Activated naive CD8-positive, alpha-beta T cell treated with anti-CD3 and anti-CD28 coated beads, Interleukin-2, amount 50 U/mL, for 24 hours (primary cell): Measurements from ENCODE around the gene KRTAP5-10.
"Not testable (repeated sequence)": the region's sequence is repeated elsewhere in the genome, so short reads cannot be mapped to it uniquely, and the experiment has no call there.

Experiments
- ATAC-seq: fragments of 150-1000 bp; cut with Tn5 transposase; one replicate; pipeline ENCODE4 v1.10.0; 2021
- DNase-seq: peaks from one replicate; pipeline ENCODE4 v3.0.0; 2021
- H3K27ac Mint-ChIP-seq: one replicate; pipeline ENCODE4 v1.8.0; 2021; ENCODE audit warnings: mild to moderate bottlenecking, mixed read lengths
- H3K27me3 Mint-ChIP-seq: one replicate; pipeline ENCODE4 v1.8.0; 2021; ENCODE audit warnings: mixed read lengths
- H3K36me3 Mint-ChIP-seq: one replicate; pipeline ENCODE4 v1.8.0; 2021; ENCODE audit warnings: low read depth, mixed read lengths
- H3K4me1 Mint-ChIP-seq: one replicate; pipeline ENCODE4 v1.8.0; 2021; ENCODE audit warnings: mixed read lengths
- H3K4me3 Mint-ChIP-seq: one replicate; pipeline ENCODE4 v1.8.0; 2021; ENCODE audit warnings: mild to moderate bottlenecking, moderate library complexity, mixed read lengths
- H3K9me3 Mint-ChIP-seq: one replicate; pipeline ENCODE4 v1.8.0; 2021; ENCODE audit warnings: mixed read lengths

KRTAP5-10 gene

DNA sequence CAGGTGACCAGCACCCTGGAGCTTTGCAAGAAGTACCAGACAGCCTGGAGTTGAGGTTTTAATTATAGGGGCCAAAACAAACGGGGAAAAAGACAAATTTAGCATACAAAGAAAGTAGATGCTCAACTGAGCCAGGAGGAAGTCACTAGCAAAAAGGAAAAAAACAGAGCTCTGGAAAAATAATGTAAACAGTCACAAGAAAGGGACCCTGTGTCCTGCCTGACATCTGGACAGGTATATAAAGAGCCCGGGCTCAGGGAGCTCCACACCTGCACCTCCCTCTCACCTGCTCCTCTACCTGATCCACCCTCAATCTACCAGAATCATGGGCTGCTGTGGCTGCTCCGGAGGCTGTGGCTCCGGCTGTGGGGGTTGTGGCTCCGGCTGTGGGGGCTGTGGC is at the start of gene KRTAP5-10:
KRTAP5-10 (plus strand) TSS at position 301 of the 400 bp plus-strand sequence; CDS start at position 326, 25 bp downstream.
- H3K4me1 Mint-ChIP-seq, result no peaks in the 10 kb centered on the region
- peaks cover 48% of the 10 kb centered on the region for H3K27me3 Mint-ChIP-seq
- no peaks in the 10 kb centered on the region for H3K9me3 Mint-ChIP-seq
- H3K27ac Mint-ChIP-seq, result no peak within 1 kb of the TSS
- no peaks in the 10 kb centered on the region for H3K36me3 Mint-ChIP-seq
- ATAC-seq (no peak), DNase-seq (no peak)
- no peak within 1 kb of the TSS for H3K4me3 Mint-ChIP-seq

GRCh38 chr11:71518506-71519471 is 46.6 kb upstream of the KRTAP5-10 start:
- DNase-seq (no peak), ATAC-seq (no peak)
- H3K36me3 Mint-ChIP-seq, result no peaks in the 10 kb centered on the region
- no peak overlapping the region for H3K4me3 Mint-ChIP-seq
- H3K27me3 Mint-ChIP-seq, result no peaks in the 10 kb centered on the region
- H3K9me3 Mint-ChIP-seq, result no peaks in the 10 kb centered on the region
- no peak overlapping the region for H3K27ac Mint-ChIP-seq
- no peaks in the 10 kb centered on the region for H3K4me1 Mint-ChIP-seq

DNA sequence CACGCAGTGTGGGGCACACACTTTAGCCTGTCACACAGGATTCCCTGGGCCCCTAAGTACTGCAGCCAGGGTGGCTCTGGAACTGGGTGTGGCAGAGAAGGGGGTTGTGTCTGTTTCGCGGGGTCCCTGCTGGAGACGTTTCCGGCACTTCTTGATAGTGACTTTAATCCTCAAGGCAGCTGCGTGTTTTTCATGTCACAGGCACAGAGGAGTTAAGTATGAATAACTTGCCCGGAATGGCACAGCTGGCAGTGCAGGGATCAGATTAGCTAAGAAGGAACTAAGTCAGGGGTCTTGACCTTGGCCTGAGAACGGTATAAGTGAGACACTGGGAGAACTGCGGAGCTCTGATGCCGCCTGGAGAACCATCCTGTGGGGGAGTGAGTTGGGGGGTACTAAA is 45.8 kb upstream of the KRTAP5-10 start:
- ATAC-seq, result no peak

GRCh38 chr11:71525188-71525937 is 40.0 kb upstream of the KRTAP5-10 start:
- ATAC-seq, result no peak
- H3K9me3 Mint-ChIP-seq, result no peaks in the 10 kb centered on the region
- no peaks in the 10 kb centered on the region for H3K36me3 Mint-ChIP-seq
- H3K4me1 Mint-ChIP-seq, result no peaks in the 10 kb centered on the region
- peaks cover 10% of the 10 kb centered on the region for H3K27me3 Mint-ChIP-seq
- no peak overlapping the region for H3K4me3 Mint-ChIP-seq
- H3K27ac Mint-ChIP-seq, result no peak overlapping the region
- no peak for DNase-seq

More for the DNA sequence above, 45.8 kb upstream of the KRTAP5-10 start:
- H3K4me1 Mint-ChIP-seq, result no peaks in the 10 kb centered on the region
- H3K4me3 Mint-ChIP-seq, result no peak overlapping the region
- no peak for DNase-seq
- H3K27ac Mint-ChIP-seq, result no peak overlapping the region
- H3K9me3 Mint-ChIP-seq, result no peaks in the 10 kb centered on the region
- no peaks in the 10 kb centered on the region for H3K36me3 Mint-ChIP-seq
- no peaks in the 10 kb centered on the region for H3K27me3 Mint-ChIP-seq

DNA sequence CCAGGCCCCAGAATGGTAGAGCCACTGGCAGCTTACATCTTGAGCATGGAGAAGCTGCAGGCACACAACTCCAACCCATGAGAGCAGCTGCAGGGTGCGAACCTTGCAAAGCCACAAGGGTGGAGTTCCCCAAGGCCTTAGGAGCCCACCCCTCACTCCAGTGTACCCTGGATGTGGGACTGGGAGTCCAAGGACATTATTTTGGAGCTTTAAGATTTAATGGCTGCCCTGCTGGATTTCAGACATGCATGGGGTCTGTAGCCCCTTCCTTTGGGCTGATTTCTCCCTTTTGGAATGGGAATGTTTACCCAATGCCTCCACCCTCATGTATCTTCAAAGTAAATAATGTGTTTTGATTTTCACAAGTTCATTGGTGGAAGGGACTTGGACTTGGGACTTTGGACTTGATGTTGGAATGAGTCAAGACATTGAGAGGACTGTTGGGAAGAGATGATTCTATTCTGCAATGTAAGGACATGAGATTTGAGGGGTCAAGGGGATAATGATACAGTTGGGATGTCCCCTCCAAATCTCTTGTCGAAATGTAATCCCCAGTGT is 39.3 kb upstream of the KRTAP5-10 start:
- DNase-seq (no peak), ATAC-seq (no peak)

DNA sequence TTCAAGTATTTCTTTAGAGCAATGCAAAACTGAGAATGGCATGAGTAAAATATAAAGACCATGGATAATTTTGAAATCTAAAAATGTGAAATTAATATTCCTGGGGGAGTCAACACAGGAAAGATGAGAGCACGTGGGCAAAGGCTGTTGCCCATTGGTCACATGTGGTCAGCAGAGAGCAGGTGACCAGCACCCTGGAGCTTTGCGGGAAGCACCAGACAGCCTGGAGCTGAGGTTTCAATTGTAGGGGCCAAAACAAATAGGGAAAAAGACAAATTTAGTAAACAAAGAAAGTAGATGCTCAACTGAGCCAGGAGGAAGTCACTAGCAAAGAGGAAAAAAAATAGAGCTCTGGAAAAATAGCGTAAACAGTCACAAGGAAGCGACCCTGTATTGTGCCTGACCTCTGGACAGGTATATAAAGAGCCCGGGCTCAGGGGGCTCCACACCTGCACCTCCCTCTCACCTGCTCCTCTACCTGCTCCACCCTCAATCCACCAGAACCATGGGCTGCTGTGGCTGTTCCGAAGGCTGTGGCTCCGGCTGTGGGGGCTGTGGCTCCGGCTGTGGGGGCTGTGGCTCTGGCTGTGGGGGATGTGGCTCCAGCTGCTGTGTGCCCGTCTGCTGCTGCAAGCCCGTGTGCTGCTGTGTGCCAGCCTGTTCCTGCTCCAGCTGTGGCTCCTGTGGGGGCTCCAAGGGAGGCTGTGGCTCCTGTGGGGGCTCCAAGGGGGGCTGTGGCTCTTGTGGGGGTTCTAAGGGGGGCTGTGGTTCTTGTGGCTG is 38.4 kb upstream of the KRTAP5-10 start, which contains the start of gene KRTAP5-7:
KRTAP5-7 (plus strand) TSS at position 472 of the 780 bp plus-strand sequence; CDS start at position 506, 34 bp downstream.
- not testable (repeated sequence) for H3K9me3 Mint-ChIP-seq, H3K27ac Mint-ChIP-seq, H3K27me3 Mint-ChIP-seq, H3K4me3 Mint-ChIP-seq, H3K4me1 Mint-ChIP-seq, ATAC-seq, H3K36me3 Mint-ChIP-seq, DNase-seq

More for the DNA sequence above, 39.3 kb upstream of the KRTAP5-10 start:
- Mint-ChIP-seq H3K4me1 (no peaks in the 10 kb centered on the region), H3K27me3 (peaks cover 10% of the 10 kb centered on the region), H3K27ac (no peak overlapping the region), H3K4me3 (no peak overlapping the region), H3K9me3 (no peaks in the 10 kb centered on the region), H3K36me3 (no peaks in the 10 kb centered on the region)

GRCh38 chr11:71527576-71528210 is 37.7 kb upstream of the KRTAP5-10 start:
- Mint-ChIP-seq H3K36me3 (no peaks in the 10 kb centered on the region), H3K9me3 (no peaks in the 10 kb centered on the region), H3K4me3 (no peak overlapping the region), H3K27me3 (peaks cover 10% of the 10 kb centered on the region), H3K27ac (no peak overlapping the region), H3K4me1 (no peaks in the 10 kb centered on the region)
- DNase-seq (no peak), ATAC-seq (no peak)

DNA sequence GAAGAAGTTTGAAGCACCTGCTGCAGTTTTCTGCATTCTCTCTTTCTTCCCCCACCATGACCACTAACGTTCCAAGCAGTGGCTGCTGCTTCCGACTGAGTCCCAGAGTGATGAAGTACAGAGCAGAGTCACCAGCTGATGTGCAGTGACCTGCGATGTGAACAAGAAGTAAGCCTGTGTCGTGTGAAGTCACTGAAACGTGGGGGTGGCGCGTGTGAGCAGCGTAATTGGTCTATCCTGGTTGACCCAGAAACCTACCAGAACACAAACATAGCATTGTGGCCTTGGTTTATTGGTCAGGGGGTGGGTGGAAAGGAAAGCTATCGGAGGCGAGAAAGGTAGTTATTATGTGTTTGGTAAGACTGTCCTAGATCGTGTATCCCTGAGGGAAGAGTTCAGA is 34.8 kb upstream of the KRTAP5-10 start:
- Mint-ChIP-seq H3K4me1 (no peaks in the 10 kb centered on the region), H3K27me3 (peaks cover 10% of the 10 kb centered on the region), H3K9me3 (no peaks in the 10 kb centered on the region), H3K36me3 (no peaks in the 10 kb centered on the region), H3K27ac (no peak overlapping the region), H3K4me3 (no peak overlapping the region)
- ATAC-seq, result no peak
- DNase-seq, result no peak

- H3K4me1 Mint-ChIP-seq, result no peaks in the 10 kb centered on the region
- H3K36me3 Mint-ChIP-seq, result no peaks in the 10 kb centered on the region
- H3K27me3 Mint-ChIP-seq, result peaks cover 10% of the 10 kb centered on the region
- H3K9me3 Mint-ChIP-seq, result no peaks in the 10 kb centered on the region
- DNase-seq (no peak), ATAC-seq (no peak)
- no peak overlapping the region for H3K4me3 Mint-ChIP-seq
- no peak overlapping the region for H3K27ac Mint-ChIP-seq
Measured at GRCh38 chr11:71532036-71532610, 33.2 kb upstream of the KRTAP5-10 start.

- not testable (repeated sequence) for ATAC-seq, H3K9me3 Mint-ChIP-seq, DNase-seq, H3K4me3 Mint-ChIP-seq, H3K36me3 Mint-ChIP-seq, H3K27ac Mint-ChIP-seq, H3K27me3 Mint-ChIP-seq, H3K4me1 Mint-ChIP-seq
Measured at GRCh38 chr11:71534711-71535608, 30.4 kb upstream of the KRTAP5-10 start.

- ATAC-seq (no peak), DNase-seq (no peak)
- H3K4me3 Mint-ChIP-seq, result no peak overlapping the region
- peaks cover 7% of the 10 kb centered on the region for H3K9me3 Mint-ChIP-seq
- H3K4me1 Mint-ChIP-seq, result peaks cover 3% of the 10 kb centered on the region
- no peak overlapping the region for H3K27ac Mint-ChIP-seq
- peaks cover 4% of the 10 kb centered on the region for H3K36me3 Mint-ChIP-seq
- peaks cover 2% of the 10 kb centered on the region for H3K27me3 Mint-ChIP-seq
Measured at GRCh38 chr11:71535825-71536224, 29.5 kb upstream of the KRTAP5-10 start.

GRCh38 chr11:71537537-71537936 is 27.8 kb upstream of the KRTAP5-10 start:
- H3K27me3 Mint-ChIP-seq, result peaks cover 2% of the 10 kb centered on the region
- H3K4me3 Mint-ChIP-seq, result no peak overlapping the region
- H3K36me3 Mint-ChIP-seq, result peaks cover 4% of the 10 kb centered on the region
- H3K4me1 Mint-ChIP-seq, result peaks cover 6% of the 10 kb centered on the region
- peaks cover 15% of the 10 kb centered on the region for H3K9me3 Mint-ChIP-seq
- no peak for DNase-seq
- no peak overlapping the region for H3K27ac Mint-ChIP-seq
- no peak for ATAC-seq
